Mesodermal cell (in vitro differentiated cells): ENCODE results near the gene SUSD6.
"Not testable (repeated sequence)": the region's sequence is repeated elsewhere in the genome, so short reads cannot be mapped to it uniquely, and the experiment has no call there.

ENCODE experiments used
- H3K27ac ChIP-seq: 2 replicates; pipeline ENCODE4 v1.7.0; 2013; ENCODE audit warnings: mild to moderate bottlenecking, low read depth, low read length, moderate library complexity; ENCODE audit not compliant: severe bottlenecking
- H3K36me3 ChIP-seq: 2 replicates; pipeline ENCODE4 v1.7.1; 2013; ENCODE audit warnings: mild to moderate bottlenecking, low read length, moderate library complexity; ENCODE audit not compliant: control insufficient read depth, insufficient read depth
- H3K4me1 ChIP-seq: one replicate; pipeline ENCODE4 v1.7.1; 2013; ENCODE audit warnings: mild to moderate bottlenecking, low read length; ENCODE audit not compliant: insufficient read depth, control insufficient read depth, poor library complexity, severe bottlenecking
- H3K4me3 ChIP-seq: 2 replicates; pipeline ENCODE4 v1.7.0; 2013; ENCODE audit warnings: low read length, control low read depth, mild to moderate bottlenecking; ENCODE audit not compliant: insufficient read depth, poor library complexity, severe bottlenecking; ENCODE audit errors: extremely low read depth
- H3K9me3 ChIP-seq: 2 replicates; pipeline ENCODE4 v1.7.1; 2013; ENCODE audit warnings: mild to moderate bottlenecking, low read length, moderate library complexity; ENCODE audit not compliant: control insufficient read depth
- WGBS, 2 experiments: methylation state at CpG; one replicate each; pipeline ENCODE4 v1.1.5; 2013; ENCODE audit warnings: missing lambda C conversion rate in 2 of 2; ENCODE audit not compliant: insufficient coverage in 2 of 2; 5-methylcytosine and 5-hydroxymethylcytosine counted together

The SUSD6 gene

GRCh38 chr14:69636718-69637480, 25.5 kb downstream of the SUSD6 start:
- Histone ChIP-seq H3K27ac (no peak overlapping the region), H3K36me3 (peaks cover 2% of the 10 kb centered on the region), H3K4me1 (peaks cover 40% of the 10 kb centered on the region), H3K4me3 (no peak overlapping the region), H3K9me3 (peaks cover 12% of the 10 kb centered on the region)
- 91 to 98% methylated on average over 6 to 7 of the region's 7 CpGs for WGBS, 2 experiments

GRCh38 chr14:69637503-69638031, 26.2 kb downstream of the SUSD6 start:
- peaks cover 7% of the 10 kb centered on the region for H3K36me3 ChIP-seq
- peaks cover 33% of the 10 kb centered on the region for H3K4me1 ChIP-seq
- H3K4me3 ChIP-seq = no peak overlapping the region
- peaks cover 16% of the 10 kb centered on the region for H3K9me3 ChIP-seq
- H3K27ac ChIP-seq = no peak overlapping the region
- 0% methylated on average over 1 of the region's 3 CpGs for WGBS, 2 experiments

GRCh38 chr14:69640931-69641330, 29.5 kb downstream of the SUSD6 start:
- Histone ChIP-seq H3K4me1 (peaks cover 17% of the 10 kb centered on the region), H3K9me3 (peaks cover 19% of the 10 kb centered on the region), H3K36me3 (peaks cover 8% of the 10 kb centered on the region), H3K27ac (no peak overlapping the region), H3K4me3 (no peak overlapping the region)
- no CpG with 5 or more reads among the region's 1 CpG for WGBS, 2 experiments

GRCh38 chr14:69642212-69642793, 30.9 kb downstream of the SUSD6 start:
- Histone ChIP-seq H3K9me3 (peaks cover 19% of the 10 kb centered on the region), H3K4me1 (peaks cover 20% of the 10 kb centered on the region)
- 92 to 93% methylated on average over 5 to 6 of the region's 7 CpGs for WGBS, 2 experiments
- not testable (repeated sequence) for H3K4me3 ChIP-seq, H3K36me3 ChIP-seq, H3K27ac ChIP-seq

GRCh38 chr14:69643430-69644200, 32.2 kb downstream of the SUSD6 start:
- H3K36me3 ChIP-seq = peaks cover 8% of the 10 kb centered on the region

GRCh38 chr14:69644814-69645213, 33.4 kb downstream of the SUSD6 start:
- Histone ChIP-seq H3K9me3 (peaks cover 19% of the 10 kb centered on the region), H3K4me3 (no peak overlapping the region), H3K36me3 (peaks cover 8% of the 10 kb centered on the region), H3K27ac (no peak overlapping the region), H3K4me1 (peaks cover 28% of the 10 kb centered on the region)
- WGBS, 2 experiments = 100% methylated on average over 1 of the region's 1 CpG

More at GRCh38 chr14:69643430-69644200, 32.2 kb downstream of the SUSD6 start:
- peaks cover 19% of the 10 kb centered on the region for H3K9me3 ChIP-seq
- H3K27ac ChIP-seq = no peak overlapping the region
- WGBS, 2 experiments = 83 to 100% methylated on average over 1 of the region's 5 CpGs
- no peak overlapping the region for H3K4me3 ChIP-seq
- peaks cover 20% of the 10 kb centered on the region for H3K4me1 ChIP-seq

GRCh38 chr14:69647213-69647612, 35.8 kb downstream of the SUSD6 start:
- no CpG with 5 or more reads among the region's 2 CpGs for WGBS, 2 experiments
- no peak overlapping the region for H3K27ac ChIP-seq
- peaks cover 50% of the 10 kb centered on the region for H3K4me1 ChIP-seq
- peaks cover 3% of the 10 kb centered on the region for H3K36me3 ChIP-seq
- H3K4me3 ChIP-seq = no peak overlapping the region
- peaks cover 5% of the 10 kb centered on the region for H3K9me3 ChIP-seq

GRCh38 chr14:69647642-69648041, 36.2 kb downstream of the SUSD6 start:
- not testable (repeated sequence) for H3K27ac ChIP-seq, H3K36me3 ChIP-seq, H3K9me3 ChIP-seq, H3K4me3 ChIP-seq
- 93% methylated on average over 11 of the region's 11 CpGs for WGBS, 2 experiments
- H3K4me1 ChIP-seq = peaks cover 55% of the 10 kb centered on the region

- H3K4me3 ChIP-seq = peak overlapping the region; percentile 6
- H3K36me3 ChIP-seq = no peaks in the 10 kb centered on the region
- H3K4me1 ChIP-seq = peaks cover 66% of the 10 kb centered on the region
- H3K9me3 ChIP-seq = no peaks in the 10 kb centered on the region
- 60 to 76% methylated on average over 3 to 5 of the region's 6 CpGs for WGBS, 2 experiments
- peak overlapping the region; percentile 77 for H3K27ac ChIP-seq
These were observed 37.4 kb downstream of the SUSD6 start for GRCh38 chr14:69648480-69649451.

- Histone ChIP-seq H3K4me3 (no peak overlapping the region), H3K36me3 (no peaks in the 10 kb centered on the region), H3K27ac (peak overlapping the region; percentile 37), H3K4me1 (peaks cover 67% of the 10 kb centered on the region), H3K9me3 (no peaks in the 10 kb centered on the region)
- 78% methylated on average over 3 of the region's 3 CpGs for WGBS, 2 experiments
These were observed 39.6 kb downstream of the SUSD6 start for GRCh38 chr14:69650948-69651369.
